GM12873 (cell line): ENCODE results near the gene MIEF1.

ENCODE experiments used
- TF ChIP-seq, protein P1 (sequence below): IDR thresholded peaks from 2 replicates; pipeline ENCODE4 v1.5.1; 2012; ENCODE audit warnings: low read depth, mild to moderate bottlenecking, moderate library complexity, low read length, control low read depth; ENCODE audit not compliant: insufficient read depth; ENCODE audit errors: missing control alignments

Gene MIEF1

DNA sequence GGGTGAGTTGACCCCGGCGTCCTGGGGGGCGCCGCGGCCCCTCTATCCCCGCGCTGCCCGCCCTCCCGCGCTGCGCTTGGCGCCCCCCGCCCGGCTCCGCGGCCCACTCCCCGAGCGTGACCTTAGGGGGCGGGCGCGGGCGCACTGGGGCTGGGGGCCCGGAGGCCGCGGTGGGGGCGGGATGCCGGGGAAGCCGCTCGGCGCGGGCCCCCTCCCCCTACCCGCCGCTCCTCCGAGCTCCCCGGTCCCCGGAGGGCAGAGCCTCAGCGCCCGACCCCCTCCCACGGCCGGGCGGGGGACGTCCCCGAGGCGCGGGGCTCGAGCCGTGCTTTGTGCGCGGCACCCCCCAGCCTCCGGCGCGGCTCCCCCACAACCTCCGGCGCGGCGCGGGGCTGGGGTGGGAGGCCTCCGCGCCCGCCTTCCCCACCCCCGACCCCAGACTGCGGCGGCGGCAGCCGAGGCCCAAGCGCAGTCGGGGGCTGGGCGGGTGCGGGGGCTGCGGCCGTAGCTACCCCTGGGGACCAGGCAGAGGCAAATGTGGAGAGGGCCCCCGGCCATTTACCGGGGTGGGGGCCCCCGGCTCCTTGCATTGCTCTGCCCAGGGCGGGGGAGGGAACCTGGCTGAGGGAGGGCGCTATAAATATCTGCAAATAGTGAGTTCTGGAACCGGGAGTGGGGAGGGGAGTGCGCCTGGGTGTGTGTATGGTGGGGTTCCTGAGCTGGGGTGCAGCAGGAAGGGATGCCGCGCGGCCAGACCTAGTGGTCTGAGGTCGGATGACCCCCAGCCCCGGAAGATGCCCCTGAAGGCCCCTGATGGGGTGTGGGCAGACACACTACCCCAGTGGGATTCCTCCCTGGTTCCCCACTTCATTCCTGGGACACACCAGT lies 44.3 kb upstream of the MIEF1 start:
- TF ChIP-seq, protein P1, sequence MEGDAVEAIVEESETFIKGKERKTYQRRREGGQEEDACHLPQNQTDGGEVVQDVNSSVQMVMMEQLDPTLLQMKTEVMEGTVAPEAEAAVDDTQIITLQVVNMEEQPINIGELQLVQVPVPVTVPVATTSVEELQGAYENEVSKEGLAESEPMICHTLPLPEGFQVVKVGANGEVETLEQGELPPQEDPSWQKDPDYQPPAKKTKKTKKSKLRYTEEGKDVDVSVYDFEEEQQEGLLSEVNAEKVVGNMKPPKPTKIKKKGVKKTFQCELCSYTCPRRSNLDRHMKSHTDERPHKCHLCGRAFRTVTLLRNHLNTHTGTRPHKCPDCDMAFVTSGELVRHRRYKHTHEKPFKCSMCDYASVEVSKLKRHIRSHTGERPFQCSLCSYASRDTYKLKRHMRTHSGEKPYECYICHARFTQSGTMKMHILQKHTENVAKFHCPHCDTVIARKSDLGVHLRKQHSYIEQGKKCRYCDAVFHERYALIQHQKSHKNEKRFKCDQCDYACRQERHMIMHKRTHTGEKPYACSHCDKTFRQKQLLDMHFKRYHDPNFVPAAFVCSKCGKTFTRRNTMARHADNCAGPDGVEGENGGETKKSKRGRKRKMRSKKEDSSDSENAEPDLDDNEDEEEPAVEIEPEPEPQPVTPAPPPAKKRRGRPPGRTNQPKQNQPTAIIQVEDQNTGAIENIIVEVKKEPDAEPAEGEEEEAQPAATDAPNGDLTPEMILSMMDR: no peak

- TF ChIP-seq, protein P1: no peak
Observed at GRCh38 chr22:39458444-39459083, 43.5 kb upstream of the MIEF1 start.

DNA sequence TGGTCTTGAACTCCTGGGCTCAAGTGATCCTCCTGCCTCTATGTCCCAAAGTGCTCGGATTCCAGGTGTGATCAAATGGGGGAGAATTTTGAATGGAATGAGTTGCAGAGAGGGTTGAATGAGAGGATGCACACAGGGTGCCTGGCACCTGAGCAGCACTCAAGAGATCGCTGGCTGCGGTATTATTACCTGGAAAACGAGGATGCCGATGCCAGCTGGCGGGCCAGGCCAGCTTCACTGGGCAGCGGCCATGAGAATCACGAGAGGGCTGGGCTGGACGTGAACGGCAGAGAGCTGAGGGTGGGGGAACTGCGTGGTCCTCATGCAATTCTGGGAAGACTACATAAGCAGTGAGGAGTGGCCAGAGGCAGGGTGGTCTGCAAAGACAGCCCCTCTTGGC lies 42.4 kb upstream of the MIEF1 start:
- TF ChIP-seq, protein P1: no peak

- TF ChIP-seq, protein P1: no peak
Observed at GRCh38 chr22:39462443-39463221, 39.5 kb upstream of the MIEF1 start.

GRCh38 chr22:39463277-39463676 lies 38.8 kb upstream of the MIEF1 start:
- TF ChIP-seq, protein P1: no peak

DNA sequence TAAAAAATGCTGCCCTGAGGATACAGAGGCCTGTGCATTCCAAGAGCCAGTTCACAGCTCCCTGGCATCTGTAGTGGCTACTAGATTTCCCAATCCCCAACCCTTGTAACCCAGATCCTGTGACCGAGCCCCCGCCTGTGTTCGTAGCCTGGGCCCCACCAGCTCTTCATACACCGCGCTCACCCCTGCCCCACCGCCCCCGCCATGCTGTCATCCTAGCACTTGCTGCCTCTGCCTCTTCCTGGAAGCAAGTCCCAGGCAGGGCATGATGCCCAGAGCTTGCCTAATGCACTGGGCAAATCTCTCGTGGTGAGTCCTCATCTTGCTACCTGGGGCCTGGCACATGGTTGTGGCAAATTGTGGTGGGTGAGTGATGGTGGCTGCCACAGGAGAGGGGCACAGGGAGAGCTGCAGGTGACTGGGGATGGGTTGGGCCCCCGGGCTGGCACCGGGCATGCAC lies 38.1 kb upstream of the MIEF1 start:
- TF ChIP-seq, protein P1: no peak

DNA sequence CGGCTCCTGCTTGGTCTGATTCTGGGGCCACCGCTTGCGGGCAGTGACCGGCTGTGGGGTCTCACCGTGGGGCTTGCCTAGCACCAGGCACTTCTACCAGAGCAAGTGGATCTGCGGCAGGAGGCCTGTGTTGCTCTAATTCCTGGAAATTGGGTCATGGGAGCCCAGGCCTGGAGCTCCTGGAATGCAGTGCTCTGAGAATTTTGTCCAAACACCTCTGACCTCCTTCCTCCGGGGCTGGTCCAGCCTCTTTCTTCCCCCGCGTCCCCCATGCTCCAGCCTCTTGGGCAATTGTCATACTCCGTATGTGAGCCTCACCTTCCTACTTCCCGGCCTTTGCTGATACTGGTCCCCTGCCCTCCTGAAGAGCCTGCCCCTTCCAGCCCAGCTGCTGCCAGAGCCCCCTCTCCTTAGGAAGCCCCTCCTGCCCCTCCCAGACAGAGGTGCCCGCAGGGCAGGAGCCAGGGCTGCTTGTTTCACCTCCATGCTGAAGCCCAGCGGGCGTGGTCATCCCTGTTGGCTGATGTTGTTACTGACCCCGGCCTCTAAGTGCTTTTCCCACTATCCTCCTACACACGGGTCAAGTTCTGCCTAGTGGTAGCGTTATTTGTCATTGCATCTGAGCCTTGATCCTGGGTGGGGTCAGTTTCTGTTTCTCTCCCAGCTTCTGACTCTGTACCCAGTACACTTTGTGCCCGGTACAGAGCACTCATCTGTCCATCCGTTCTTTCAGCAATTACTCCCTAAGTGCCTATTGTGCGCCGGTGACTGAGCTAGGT lies 35.7 kb upstream of the MIEF1 start:
- TF ChIP-seq, protein P1: no peak
